ENCODE data around the gene CFAP54.

GRCh38 chr12:96864335-96864734 is 375.0 kb downstream of the CFAP54 start:
- TF ChIP-seq, protein P1, sequence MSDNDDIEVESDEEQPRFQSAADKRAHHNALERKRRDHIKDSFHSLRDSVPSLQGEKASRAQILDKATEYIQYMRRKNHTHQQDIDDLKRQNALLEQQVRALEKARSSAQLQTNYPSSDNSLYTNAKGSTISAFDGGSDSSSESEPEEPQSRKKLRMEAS (IDR thresholded peaks at IDR 0.05; ENCODE audit: insufficient read depth, insufficient read length), result no peak
- TF ChIP-seq, protein P2, sequence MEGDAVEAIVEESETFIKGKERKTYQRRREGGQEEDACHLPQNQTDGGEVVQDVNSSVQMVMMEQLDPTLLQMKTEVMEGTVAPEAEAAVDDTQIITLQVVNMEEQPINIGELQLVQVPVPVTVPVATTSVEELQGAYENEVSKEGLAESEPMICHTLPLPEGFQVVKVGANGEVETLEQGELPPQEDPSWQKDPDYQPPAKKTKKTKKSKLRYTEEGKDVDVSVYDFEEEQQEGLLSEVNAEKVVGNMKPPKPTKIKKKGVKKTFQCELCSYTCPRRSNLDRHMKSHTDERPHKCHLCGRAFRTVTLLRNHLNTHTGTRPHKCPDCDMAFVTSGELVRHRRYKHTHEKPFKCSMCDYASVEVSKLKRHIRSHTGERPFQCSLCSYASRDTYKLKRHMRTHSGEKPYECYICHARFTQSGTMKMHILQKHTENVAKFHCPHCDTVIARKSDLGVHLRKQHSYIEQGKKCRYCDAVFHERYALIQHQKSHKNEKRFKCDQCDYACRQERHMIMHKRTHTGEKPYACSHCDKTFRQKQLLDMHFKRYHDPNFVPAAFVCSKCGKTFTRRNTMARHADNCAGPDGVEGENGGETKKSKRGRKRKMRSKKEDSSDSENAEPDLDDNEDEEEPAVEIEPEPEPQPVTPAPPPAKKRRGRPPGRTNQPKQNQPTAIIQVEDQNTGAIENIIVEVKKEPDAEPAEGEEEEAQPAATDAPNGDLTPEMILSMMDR (IDR thresholded peaks at IDR 0.05; ENCODE audit: extremely low read depth in 1 of 2, insufficient read depth in 1 of 2, low read depth in 1 of 2, low read length in 2 of 2), result no peak
- no peak for TF ChIP-seq POLR2AphosphoS5 (IDR thresholded peaks at IDR 0.05; ENCODE audit: insufficient read depth, low read depth, low read length)

Data from endothelial cell of umbilical vein (primary cell).